ENCODE measurements around the gene AEBP2. TPM values are rescaled to one million over a fixed set of nuclear protein-coding genes. Genes with fewer than 3 reads are reported as not detected.

AEBP2 gene
- total RNA-seq, 2 donors from 2014 or later: 28.3 to 79.6 TPM

- DNase-seq (ENCODE audit: low spot score) (no peak), ATAC-seq (ENCODE audit: insufficient number of reproducible peaks, low FRiP score, low read depth) (no peak)
- Histone ChIP-seq H3K27ac (peak overlapping the region; percentile 20 to 31), H3K27me3 (replicated peaks; ENCODE audit: insufficient read depth) (no peaks in the 10 kb centered on the region), H3K36me3 (no peaks in the 10 kb centered on the region), H3K4me1 (ENCODE audit: control insufficient read depth in 1 of 2, low read depth in 2 of 2) (peaks cover 9 to 25% of the 10 kb centered on the region in 2 donors), H3K9me3 (no peaks in the 10 kb centered on the region), H3K4me3 (no peak overlapping the region)
- no peak for TF ChIP-seq CTCF (IDR thresholded peaks at IDR 0.05)
Measured at GRCh38 chr12:19529951-19530636, 90.8 kb downstream of the AEBP2 start.

GRCh38 chr12:19530637-19531023 lies 91.3 kb downstream of the AEBP2 start:
- Histone ChIP-seq H3K4me1 (ENCODE audit: control insufficient read depth in 1 of 2, low read depth in 2 of 2) (peaks cover 9 to 25% of the 10 kb centered on the region in 2 donors), H3K4me3 (no peak overlapping the region), H3K36me3 (no peaks in the 10 kb centered on the region), H3K27me3 (replicated peaks; ENCODE audit: insufficient read depth) (no peaks in the 10 kb centered on the region), H3K27ac (peak overlapping the region; percentile 20 to 31), H3K9me3 (no peaks in the 10 kb centered on the region)
- no peak for DNase-seq (ENCODE audit: low spot score)
- ATAC-seq (ENCODE audit: insufficient number of reproducible peaks, low FRiP score, low read depth): no peak
- no peak for TF ChIP-seq CTCF (IDR thresholded peaks at IDR 0.05)

- Histone ChIP-seq H3K36me3 (peaks cover 3% of the 10 kb centered on the region), H3K9me3 (no peaks in the 10 kb centered on the region), H3K4me1 (ENCODE audit: control insufficient read depth in 1 of 2, low read depth in 2 of 2) (peaks cover 9 to 25% of the 10 kb centered on the region in 2 donors), H3K4me3 (no peak overlapping the region), H3K27ac (no peak overlapping the region), H3K27me3 (replicated peaks; ENCODE audit: insufficient read depth) (no peaks in the 10 kb centered on the region)
- DNase-seq (ENCODE audit: low spot score) (no peak), ATAC-seq (ENCODE audit: insufficient number of reproducible peaks, low FRiP score, low read depth) (no peak)
- no peak for TF ChIP-seq CTCF (IDR thresholded peaks at IDR 0.05)
Measured at GRCh38 chr12:19533567-19533966, 94.3 kb downstream of the AEBP2 start.

- no peak for DNase-seq (ENCODE audit: low spot score)
- Histone ChIP-seq H3K36me3 (peaks cover 3% of the 10 kb centered on the region), H3K27ac (no peak overlapping the region), H3K9me3 (no peaks in the 10 kb centered on the region), H3K4me3 (no peak overlapping the region), H3K4me1 (ENCODE audit: control insufficient read depth in 1 of 2, low read depth in 2 of 2) (no peaks in the 10 kb centered on the region), H3K27me3 (replicated peaks; ENCODE audit: insufficient read depth) (no peaks in the 10 kb centered on the region)
- no peak for TF ChIP-seq CTCF (IDR thresholded peaks at IDR 0.05)
- ATAC-seq (ENCODE audit: insufficient number of reproducible peaks, low FRiP score, low read depth): no peak
Measured at GRCh38 chr12:19539071-19539470, 99.8 kb downstream of the AEBP2 start.

GRCh38 chr12:19539836-19540235 lies 100.5 kb downstream of the AEBP2 start:
- no peak for DNase-seq (ENCODE audit: low spot score)
- Histone ChIP-seq H3K27me3 (replicated peaks; ENCODE audit: insufficient read depth) (no peaks in the 10 kb centered on the region), H3K36me3 (peaks cover 3% of the 10 kb centered on the region), H3K27ac (no peak overlapping the region), H3K9me3 (no peaks in the 10 kb centered on the region), H3K4me1 (ENCODE audit: control insufficient read depth in 1 of 2, low read depth in 2 of 2) (no peaks in the 10 kb centered on the region), H3K4me3 (no peak overlapping the region)
- no peak for TF ChIP-seq CTCF (IDR thresholded peaks at IDR 0.05)
- ATAC-seq (ENCODE audit: insufficient number of reproducible peaks, low FRiP score, low read depth): no peak

Data from thoracic aorta (tissue), 2 donors.